ENCODE data around the gene SWAP70. TPM values are rescaled to one million over a fixed set of nuclear protein-coding genes. Genes with fewer than 3 reads are reported as not detected.

SWAP70 gene
- total RNA-seq, 1 donor from 2014 or later, result 24.0 TPM

DNA sequence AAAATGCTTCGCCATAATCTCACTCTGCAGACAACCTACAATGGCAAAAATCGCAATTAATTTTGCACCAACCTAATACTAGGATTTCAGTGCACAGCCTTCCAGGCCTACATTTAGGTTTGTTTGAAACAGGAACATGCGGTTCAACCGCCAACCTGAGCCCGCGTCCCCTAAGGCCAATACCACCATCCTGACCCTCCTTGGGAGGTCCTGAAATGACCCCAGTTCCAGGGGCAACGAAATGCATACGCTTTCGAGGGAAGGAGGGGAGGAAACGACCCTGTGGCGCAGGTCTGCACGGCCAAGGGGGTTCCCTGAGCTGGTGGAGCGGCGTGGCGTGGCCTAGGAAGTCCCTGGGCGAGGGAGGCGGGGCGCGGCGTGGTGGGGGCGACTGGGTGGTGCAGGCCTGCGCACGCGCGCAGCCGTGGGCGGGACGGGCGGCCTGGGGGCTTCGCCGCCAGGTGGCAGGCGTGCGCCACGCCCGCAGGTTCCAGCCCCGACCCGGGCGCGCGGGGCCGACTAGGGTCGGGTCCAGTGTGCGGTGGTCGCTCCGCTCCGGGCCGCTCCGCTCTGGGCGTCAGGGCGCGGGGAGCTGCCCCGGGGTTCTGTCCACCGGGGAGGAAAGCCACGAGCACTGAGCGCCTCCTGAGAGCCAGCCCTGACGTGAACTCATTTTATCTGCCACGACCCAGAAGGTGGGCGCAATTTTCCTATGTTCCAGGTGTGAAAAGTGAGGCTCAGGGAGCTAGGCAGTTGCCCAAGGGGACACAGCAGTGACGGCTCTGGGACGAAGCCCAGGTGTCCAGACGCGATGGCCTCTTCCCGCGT is 94.1 kb downstream of the SWAP70 start:
- Mint-ChIP-seq H3K27me3 (ENCODE audit: low read depth) (no peaks in the 10 kb centered on the region), H3K4me1 (peaks cover 55% of the 10 kb centered on the region), H3K9me3 (no peaks in the 10 kb centered on the region), H3K36me3 (no peaks in the 10 kb centered on the region), H3K4me3 (peak overlapping the region; percentile 72), H3K27ac (peak overlapping the region; percentile 78)
- TF ChIP-seq, protein P1, sequence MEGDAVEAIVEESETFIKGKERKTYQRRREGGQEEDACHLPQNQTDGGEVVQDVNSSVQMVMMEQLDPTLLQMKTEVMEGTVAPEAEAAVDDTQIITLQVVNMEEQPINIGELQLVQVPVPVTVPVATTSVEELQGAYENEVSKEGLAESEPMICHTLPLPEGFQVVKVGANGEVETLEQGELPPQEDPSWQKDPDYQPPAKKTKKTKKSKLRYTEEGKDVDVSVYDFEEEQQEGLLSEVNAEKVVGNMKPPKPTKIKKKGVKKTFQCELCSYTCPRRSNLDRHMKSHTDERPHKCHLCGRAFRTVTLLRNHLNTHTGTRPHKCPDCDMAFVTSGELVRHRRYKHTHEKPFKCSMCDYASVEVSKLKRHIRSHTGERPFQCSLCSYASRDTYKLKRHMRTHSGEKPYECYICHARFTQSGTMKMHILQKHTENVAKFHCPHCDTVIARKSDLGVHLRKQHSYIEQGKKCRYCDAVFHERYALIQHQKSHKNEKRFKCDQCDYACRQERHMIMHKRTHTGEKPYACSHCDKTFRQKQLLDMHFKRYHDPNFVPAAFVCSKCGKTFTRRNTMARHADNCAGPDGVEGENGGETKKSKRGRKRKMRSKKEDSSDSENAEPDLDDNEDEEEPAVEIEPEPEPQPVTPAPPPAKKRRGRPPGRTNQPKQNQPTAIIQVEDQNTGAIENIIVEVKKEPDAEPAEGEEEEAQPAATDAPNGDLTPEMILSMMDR (IDR thresholded peaks at IDR 0.05; ENCODE audit: unreplicated experiment), result peak; percentile 77
- DNase-seq (ENCODE audit: low spot score in 2 of 2, unreplicated experiment in 2 of 2), result peak; percentile 76 to 88

DNA sequence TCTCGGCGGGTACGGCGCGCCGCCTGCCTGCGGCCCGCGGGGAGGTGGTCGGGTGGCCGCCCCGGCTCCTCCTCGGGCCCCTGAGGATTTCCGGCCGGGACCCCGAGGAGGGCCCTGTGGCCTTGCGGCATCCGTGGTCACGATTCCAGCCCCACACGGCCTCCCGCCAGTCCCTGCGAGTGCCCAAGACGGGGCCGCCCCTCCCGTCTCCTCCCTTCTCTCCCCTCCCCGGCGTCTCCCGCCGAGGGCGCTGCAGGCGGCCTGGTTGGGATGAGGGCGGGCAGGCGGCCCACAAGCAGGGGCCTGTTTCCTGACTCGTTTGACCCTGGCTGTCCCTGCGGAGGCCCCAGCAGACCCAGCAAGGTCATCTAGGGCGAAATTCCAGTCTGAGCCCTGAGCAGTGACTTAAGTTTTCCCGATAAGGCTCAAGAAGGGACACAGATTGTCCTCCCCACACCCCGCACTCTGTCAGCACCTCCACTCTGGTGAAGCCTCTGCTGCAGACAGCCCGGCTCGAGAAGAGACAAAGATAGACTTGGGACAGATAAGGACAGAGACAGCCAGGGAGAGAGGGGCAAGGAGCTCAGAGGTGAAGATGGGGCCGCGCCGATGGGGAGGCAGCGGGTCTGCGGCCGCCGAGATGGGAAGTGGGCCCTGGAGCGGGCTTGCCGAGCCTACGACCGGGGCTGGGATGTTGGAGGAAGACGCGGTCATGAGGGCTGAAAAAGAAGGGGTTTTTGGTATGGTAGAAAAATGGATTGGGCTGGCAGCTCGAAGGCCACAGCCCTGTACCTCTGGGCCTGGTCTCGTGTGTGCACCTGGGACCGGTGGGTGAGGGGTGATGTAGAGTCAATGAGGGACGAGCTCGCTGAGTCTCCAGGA is 95.0 kb downstream of the SWAP70 start:
- Mint-ChIP-seq H3K36me3 (no peaks in the 10 kb centered on the region), H3K27me3 (ENCODE audit: low read depth) (no peaks in the 10 kb centered on the region), H3K4me3 (peak overlapping the region; percentile 72), H3K4me1 (peaks cover 58% of the 10 kb centered on the region), H3K9me3 (no peaks in the 10 kb centered on the region), H3K27ac (peak overlapping the region; percentile 92)
- DNase-seq (ENCODE audit: low spot score in 2 of 2, unreplicated experiment in 2 of 2), result peak; percentile 29 to 75
- TF ChIP-seq, protein P1 (IDR thresholded peaks at IDR 0.05; ENCODE audit: unreplicated experiment), result no peak

DNA sequence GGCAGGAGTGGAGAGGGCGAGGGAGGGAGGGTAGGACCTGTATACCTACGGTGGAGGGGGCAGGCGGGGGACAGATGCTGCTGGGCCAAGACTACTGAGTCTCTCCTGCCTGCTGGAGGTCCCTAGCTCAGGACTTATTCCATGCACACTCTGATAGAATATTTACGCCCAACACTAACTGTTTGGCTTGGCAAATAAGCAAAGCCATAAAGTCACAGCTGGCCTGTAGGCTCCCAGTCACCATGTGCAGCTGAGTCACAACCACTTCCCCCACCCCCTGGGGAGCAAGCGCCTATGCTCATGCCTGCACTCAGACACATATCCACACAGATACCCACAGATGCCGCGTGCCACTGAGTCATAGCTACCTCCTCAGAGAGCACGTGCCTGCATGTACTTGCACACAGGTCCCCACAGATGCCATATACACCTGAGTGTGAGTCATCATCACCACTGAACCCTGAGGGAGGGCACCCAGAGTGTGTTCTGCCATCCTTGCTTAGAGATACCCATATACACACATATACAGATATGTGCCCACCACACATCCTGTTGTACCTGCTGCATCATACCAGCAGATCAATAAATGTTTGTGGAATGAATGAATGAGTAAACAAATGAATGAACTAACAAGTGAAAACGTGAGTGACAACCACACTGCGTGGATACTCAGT is 95.8 kb downstream of the SWAP70 start:
- no peaks in the 10 kb centered on the region for H3K36me3 Mint-ChIP-seq
- peaks cover 60% of the 10 kb centered on the region for H3K4me1 Mint-ChIP-seq
- peak overlapping the region; percentile 92 for H3K27ac Mint-ChIP-seq
- no peaks in the 10 kb centered on the region for H3K9me3 Mint-ChIP-seq
- H3K4me3 Mint-ChIP-seq, result peak overlapping the region; percentile 72
- H3K27me3 Mint-ChIP-seq (ENCODE audit: low read depth), result no peaks in the 10 kb centered on the region
- DNase-seq (ENCODE audit: low spot score in 2 of 2, unreplicated experiment in 2 of 2), result no peak
- TF ChIP-seq, protein P1 (IDR thresholded peaks at IDR 0.05; ENCODE audit: unreplicated experiment), result no peak

DNA sequence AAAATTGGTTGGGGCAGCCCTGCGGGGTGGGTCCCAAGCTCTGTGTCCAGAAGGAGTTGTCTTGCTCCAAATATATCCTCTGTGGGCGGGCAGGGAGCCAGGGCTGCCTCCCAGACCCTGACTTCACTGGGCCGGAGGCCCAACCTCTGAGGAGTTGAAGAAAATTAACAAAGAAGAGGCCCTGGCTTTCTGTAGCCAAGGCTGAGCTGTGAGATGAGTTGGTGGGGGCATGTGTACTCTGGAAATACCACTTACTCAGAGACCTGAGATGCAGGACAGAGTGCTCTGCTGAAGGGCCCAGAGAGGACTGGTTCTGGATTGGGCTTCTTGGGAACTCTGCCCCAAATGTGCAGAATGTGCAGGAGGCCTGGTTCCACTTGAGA is 96.3 kb downstream of the SWAP70 start:
- peak overlapping the region; percentile 77 for H3K27ac Mint-ChIP-seq
- TF ChIP-seq, protein P1 (IDR thresholded peaks at IDR 0.05; ENCODE audit: unreplicated experiment), result no peak

DNA sequence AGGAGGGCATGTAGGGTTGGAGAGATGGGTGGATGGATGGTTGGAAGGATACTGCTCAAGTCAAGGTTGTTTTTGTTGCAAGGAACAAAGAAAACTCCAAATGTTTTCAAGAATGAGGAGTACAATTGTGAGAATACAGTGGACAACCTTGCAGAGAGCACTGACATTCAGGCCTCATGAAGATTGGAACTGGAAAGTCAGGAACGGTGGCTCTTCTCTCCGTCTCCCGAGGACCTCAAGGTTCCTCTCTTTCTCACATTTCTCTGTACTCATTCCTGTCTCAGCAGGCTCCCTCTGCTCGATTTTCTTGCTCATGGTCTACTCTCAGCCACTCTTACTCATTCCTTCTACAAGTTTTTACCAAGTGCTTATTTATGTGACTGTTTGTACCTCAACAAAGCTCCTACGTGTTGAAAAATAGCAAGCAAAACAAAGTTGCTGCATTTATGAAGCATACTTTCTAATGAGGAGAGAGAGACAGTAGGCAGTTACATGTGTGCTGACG is 97.6 kb downstream of the SWAP70 start:
- Mint-ChIP-seq H3K36me3 (no peaks in the 10 kb centered on the region), H3K4me3 (no peak overlapping the region)
- TF ChIP-seq, protein P1 (IDR thresholded peaks at IDR 0.05; ENCODE audit: unreplicated experiment), result no peak

More for the DNA sequence above, 96.3 kb downstream of the SWAP70 start:
- no peaks in the 10 kb centered on the region for H3K36me3 Mint-ChIP-seq
- H3K9me3 Mint-ChIP-seq, result no peaks in the 10 kb centered on the region
- H3K4me3 Mint-ChIP-seq, result peak overlapping the region; percentile 18
- no peak for DNase-seq (ENCODE audit: low spot score in 2 of 2, unreplicated experiment in 2 of 2)
- no peaks in the 10 kb centered on the region for H3K27me3 Mint-ChIP-seq (ENCODE audit: low read depth)
- H3K4me1 Mint-ChIP-seq, result peaks cover 66% of the 10 kb centered on the region

More for the DNA sequence above, 97.6 kb downstream of the SWAP70 start:
- Mint-ChIP-seq H3K4me1 (peaks cover 66% of the 10 kb centered on the region), H3K9me3 (no peaks in the 10 kb centered on the region), H3K27ac (peak overlapping the region; percentile 7), H3K27me3 (ENCODE audit: low read depth) (no peaks in the 10 kb centered on the region)
- no peak for DNase-seq (ENCODE audit: low spot score in 2 of 2, unreplicated experiment in 2 of 2)

Measured in mesothelial cell of epicardium (in vitro differentiated cells).